ENCODE measurements around the gene ALDH16A1.
A peak's percentile ranks its signal among the peaks of the same experiment; 100 is the strongest.

DNA sequence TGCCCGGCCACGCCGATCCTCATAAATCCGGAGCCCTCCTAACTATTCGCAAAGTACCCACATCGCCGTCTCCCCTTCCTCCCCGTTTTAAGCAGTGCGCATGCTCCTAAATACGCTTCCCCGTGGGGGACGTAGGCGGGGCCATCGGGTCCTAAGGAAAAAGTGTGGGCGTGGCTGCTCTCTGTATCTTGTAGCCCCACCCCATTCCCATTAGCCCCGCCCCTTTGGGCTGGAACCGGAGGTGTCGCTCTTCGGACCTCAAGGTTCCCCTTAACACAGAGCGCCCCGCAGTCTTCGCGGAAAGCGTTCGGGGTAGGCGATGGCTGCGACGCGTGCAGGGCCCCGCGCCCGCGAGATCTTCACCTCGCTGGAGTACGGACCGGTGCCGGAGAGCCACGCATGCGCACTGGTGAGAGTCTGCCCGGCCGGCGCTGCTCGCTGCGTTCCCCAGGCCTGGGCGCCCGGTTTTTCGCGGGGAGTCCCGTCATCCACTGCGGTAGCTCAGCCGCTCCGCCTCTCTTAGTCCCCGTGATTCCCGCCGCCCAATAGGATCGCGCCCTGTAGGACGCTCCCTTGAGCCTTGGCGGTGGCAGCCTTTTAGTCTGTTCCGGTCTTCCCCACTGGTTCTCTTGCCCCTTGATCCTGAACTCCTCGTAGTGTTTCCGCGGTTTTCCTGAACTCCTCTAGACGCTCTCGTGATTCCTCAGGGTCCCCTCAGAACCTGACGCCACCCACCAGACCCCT lies at the start of gene ALDH16A1:
- TF ChIP-seq RUNX3 (IDR thresholded peaks at IDR 0.05; ENCODE audit: low read length) (peak; percentile 62; the same call in 1 of the 2 replicates), PBX3 (IDR thresholded peaks at IDR 0.05; ENCODE audit: insufficient replicate concordance, low read depth, low read length) (no peak)

Data from GM12878 (cell line).